HCT116 (cell line): ENCODE data around the gene NET1.

Source experiments
- CEBPB ChIP-seq: IDR thresholded peaks from 2 replicates; pipeline ENCODE4 v1.6.1; 2012; ENCODE audit warnings: low read depth
- CTCF ChIP-seq, 3 experiments: fragments of 200-600 bp in 1 of 3; sonication (generic) in 1 of 3; IDR thresholded peaks in 2 of 3; conservative IDR thresholded peaks in 1 of 3; 2 replicates each; pipeline ENCODE4 v1.5.1; 2012 to 2017; ENCODE audit warnings: low read depth in 2 of 3, low read length in 2 of 3, antibody characterized with exemption in 1 of 3, borderline replicate concordance in 1 of 3, control low read depth in 1 of 3, mild to moderate bottlenecking in 1 of 3, mixed read lengths in 1 of 3, mixed run types in 1 of 3, moderate library complexity in 1 of 3; ENCODE audit not compliant: insufficient read depth in 1 of 3
- EZH2phosphoT487 ChIP-seq: fragments of 200-600 bp; IDR thresholded peaks from 2 replicates; pipeline ENCODE4 v1.6.1; 2018; ENCODE audit warnings: antibody characterized with exemption, borderline replicate concordance
- POLR2AphosphoS5 ChIP-seq: IDR thresholded peaks from 2 replicates; pipeline ENCODE4 v1.6.1; 2011; ENCODE audit warnings: mild to moderate bottlenecking, low read depth, low read length, moderate library complexity
- SP1 ChIP-seq: IDR thresholded peaks from 2 replicates; pipeline ENCODE4 v1.6.1; 2012; ENCODE audit warnings: low read depth
- TCF7L2 ChIP-seq: IDR thresholded peaks from 2 replicates; pipeline ENCODE4 v1.7.0; 2011; ENCODE audit warnings: borderline replicate concordance, inconsistent platforms; ENCODE audit not compliant: insufficient read depth, insufficient read length; ENCODE audit errors: extremely low read depth

DNA sequence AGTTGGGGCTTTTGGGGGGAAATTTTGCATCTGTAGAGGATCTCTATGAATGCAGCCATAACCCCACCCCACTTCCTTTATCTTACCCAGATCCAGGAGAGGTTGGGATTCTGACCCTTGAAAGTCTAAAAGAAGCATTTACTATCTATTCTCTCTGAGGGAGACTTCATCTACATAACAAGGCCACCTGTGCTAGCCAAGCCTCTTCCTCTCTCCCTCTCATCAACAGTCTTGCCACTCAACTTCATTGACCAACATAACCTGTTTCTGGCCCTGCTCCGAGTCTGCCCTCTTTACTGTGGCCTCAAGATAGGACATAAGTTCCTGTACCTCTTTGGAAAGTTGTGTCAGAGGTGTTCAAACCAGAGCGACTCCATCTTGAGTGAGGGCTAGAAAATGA, 27.1 kb upstream of the NET1 start:
- TF ChIP-seq POLR2AphosphoS5 (no peak), EZH2phosphoT487 (no peak), CEBPB (no peak), TCF7L2 (no peak), CTCF (IDR thresholded peaks at IDR 0.05 in 2 of 3, conservative IDR thresholded peaks at IDR 0.05 in 1 of 3; ENCODE audit: borderline replicate concordance in 1 of 3, insufficient read depth in 1 of 3, low read depth in 2 of 3, low read length in 2 of 3) (no peak), SP1 (no peak)
